Activated naive CD4-positive, alpha-beta T cell treated with anti-CD3 and anti-CD28 coated beads, Interleukin-2, amount 10 ng/mL, durations not matched to agents 7 days and 5 days (primary cell): ENCODE results near the gene VPS13D.
A peak's percentile ranks its signal among the peaks of the same experiment; 100 is the strongest.

Source experiments
- CTCF ChIA-PET: fragments of 350-600 bp; sonication (Branson Sonifier 250); formaldehyde crosslinking; loops from one replicate; lab custom pipeline; 2021; ENCODE audit warnings: antibody characterized with exemption; lab: Charles Lee
- DNase-seq: peaks from one replicate; pipeline ENCODE4 v3.0.0-alpha.2; 2020
- H3K27ac Mint-ChIP-seq: one replicate; pipeline ENCODE4 v1.8.0; 2021; ENCODE audit warnings: mild to moderate bottlenecking, moderate library complexity, mixed read lengths
- H3K27me3 Mint-ChIP-seq: one replicate; pipeline ENCODE4 v1.8.0; 2021; ENCODE audit warnings: mild to moderate bottlenecking, mixed read lengths
- H3K36me3 Mint-ChIP-seq: one replicate; pipeline ENCODE4 v1.8.0; 2021; ENCODE audit warnings: mixed read lengths
- H3K4me1 Mint-ChIP-seq: one replicate; pipeline ENCODE4 v1.8.0; 2021; ENCODE audit warnings: mixed read lengths
- H3K4me3 Mint-ChIP-seq: one replicate; pipeline ENCODE4 v1.8.0; 2021; ENCODE audit warnings: mild to moderate bottlenecking, moderate library complexity, mixed read lengths
- H3K9me3 Mint-ChIP-seq: one replicate; pipeline ENCODE4 v1.8.0; 2021; ENCODE audit warnings: mixed read lengths

VPS13D gene, protein sequence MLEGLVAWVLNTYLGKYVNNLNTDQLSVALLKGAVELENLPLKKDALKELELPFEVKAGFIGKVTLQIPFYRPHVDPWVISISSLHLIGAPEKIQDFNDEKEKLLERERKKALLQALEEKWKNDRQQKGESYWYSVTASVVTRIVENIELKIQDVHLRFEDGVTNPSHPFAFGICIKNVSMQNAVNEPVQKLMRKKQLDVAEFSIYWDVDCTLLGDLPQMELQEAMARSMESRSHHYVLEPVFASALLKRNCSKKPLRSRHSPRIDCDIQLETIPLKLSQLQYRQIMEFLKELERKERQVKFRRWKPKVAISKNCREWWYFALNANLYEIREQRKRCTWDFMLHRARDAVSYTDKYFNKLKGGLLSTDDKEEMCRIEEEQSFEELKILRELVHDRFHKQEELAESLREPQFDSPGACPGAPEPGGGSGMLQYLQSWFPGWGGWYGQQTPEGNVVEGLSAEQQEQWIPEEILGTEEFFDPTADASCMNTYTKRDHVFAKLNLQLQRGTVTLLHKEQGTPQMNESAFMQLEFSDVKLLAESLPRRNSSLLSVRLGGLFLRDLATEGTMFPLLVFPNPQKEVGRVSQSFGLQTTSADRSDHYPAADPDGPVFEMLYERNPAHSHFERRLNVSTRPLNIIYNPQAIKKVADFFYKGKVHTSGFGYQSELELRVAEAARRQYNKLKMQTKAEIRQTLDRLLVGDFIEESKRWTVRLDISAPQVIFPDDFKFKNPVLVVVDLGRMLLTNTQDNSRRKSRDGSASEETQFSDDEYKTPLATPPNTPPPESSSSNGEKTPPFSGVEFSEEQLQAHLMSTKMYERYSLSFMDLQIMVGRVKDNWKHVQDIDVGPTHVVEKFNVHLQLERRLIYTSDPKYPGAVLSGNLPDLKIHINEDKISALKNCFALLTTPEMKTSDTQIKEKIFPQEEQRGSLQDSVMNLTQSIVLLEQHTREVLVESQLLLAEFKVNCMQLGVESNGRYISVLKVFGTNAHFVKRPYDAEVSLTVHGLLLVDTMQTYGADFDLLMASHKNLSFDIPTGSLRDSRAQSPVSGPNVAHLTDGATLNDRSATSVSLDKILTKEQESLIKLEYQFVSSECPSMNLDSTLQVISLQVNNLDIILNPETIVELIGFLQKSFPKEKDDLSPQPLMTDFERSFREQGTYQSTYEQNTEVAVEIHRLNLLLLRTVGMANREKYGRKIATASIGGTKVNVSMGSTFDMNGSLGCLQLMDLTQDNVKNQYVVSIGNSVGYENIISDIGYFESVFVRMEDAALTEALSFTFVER (N-terminal part only)

DNA sequence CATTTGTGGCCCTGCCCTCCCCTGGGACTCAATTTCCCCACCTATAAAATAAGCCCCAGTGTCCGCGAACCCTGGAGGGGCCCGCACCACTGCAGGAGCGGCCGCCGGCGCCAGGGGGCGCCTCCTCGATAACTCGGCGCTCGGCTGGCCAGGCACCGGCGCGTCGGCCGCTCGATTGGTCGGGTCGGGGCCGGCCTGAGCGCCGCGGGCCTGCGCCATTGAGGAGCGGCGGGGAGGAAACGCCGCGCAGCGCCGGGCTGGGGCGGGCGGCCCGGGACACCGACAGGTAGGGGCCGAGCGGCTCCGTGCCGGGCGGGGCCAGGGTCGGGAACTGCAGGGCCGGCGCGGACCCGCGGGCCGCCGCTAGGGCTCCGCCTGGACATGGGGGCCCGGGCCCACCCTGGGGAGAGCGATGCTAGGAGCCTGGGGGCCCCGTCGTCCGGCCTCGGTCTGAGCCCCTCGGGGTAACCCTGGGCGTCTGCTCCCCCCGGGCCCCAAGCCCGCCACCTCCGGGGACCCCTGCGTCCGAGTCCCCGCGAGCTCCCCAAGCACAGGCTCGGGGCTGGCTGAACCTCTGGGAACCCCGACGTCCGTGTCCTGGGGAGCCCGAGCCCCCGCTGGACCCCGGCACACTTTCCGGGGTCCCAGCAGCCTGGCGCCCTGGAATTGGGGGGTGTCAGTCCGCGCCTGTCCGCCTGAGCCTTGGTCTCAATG, at the start of gene VPS13D:
Gene VPS13D (plus strand): TSS at position 196 of the 714 bp plus-strand sequence. CDS start 4,237 bp downstream, outside the sequence.
- H3K4me1 Mint-ChIP-seq = peaks cover 19% of the 10 kb centered on the region
- DNase-seq = peak; percentile 88
- H3K4me3 Mint-ChIP-seq = peak within 1 kb of the TSS; percentile 86
- peaks cover 18% of the 10 kb centered on the region for H3K27me3 Mint-ChIP-seq
- CTCF ChIA-PET = interaction anchor here (2.2 kb wide), 2 partner anchors 20 to 105 kb away, joined by 7 to 9 read pairs; no protein-coding TSS in a partner anchor
- peaks cover 3% of the 10 kb centered on the region for H3K36me3 Mint-ChIP-seq
- H3K9me3 Mint-ChIP-seq = no peaks in the 10 kb centered on the region
- H3K27ac Mint-ChIP-seq = peak within 1 kb of the TSS; percentile 81

DNA sequence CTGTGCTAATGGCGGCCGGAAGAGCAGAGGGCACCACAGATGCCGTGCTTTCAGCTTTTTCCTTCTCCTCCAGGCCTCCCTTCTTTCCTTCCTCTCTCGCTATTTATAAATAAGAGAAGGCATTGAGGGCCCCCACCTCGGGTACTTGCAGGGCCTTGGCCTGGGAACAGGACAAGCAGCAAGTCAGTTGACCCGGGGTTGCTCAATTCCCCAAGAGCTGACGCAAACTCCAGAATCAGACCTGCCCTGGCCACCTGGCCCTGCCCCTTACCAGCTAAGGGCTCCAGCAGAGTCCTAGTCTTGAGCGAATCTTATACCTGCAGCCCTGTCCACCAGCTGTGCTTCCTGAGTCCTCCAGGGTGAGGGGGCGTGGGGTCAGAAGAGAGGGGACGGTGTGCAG, 49.5 kb upstream of the VPS13D start:
- no peaks in the 10 kb centered on the region for H3K9me3 Mint-ChIP-seq
- no peak overlapping the region for H3K27ac Mint-ChIP-seq
- CTCF ChIA-PET = interaction anchor here (13.6 kb wide), 1 partner anchor 57 kb away, joined by 116 read pairs; no protein-coding TSS in a partner anchor
- H3K36me3 Mint-ChIP-seq = peaks cover 53% of the 10 kb centered on the region
- no peaks in the 10 kb centered on the region for H3K27me3 Mint-ChIP-seq
- no peak for DNase-seq
- no peak overlapping the region for H3K4me3 Mint-ChIP-seq
- peaks cover 84% of the 10 kb centered on the region for H3K4me1 Mint-ChIP-seq

DNA sequence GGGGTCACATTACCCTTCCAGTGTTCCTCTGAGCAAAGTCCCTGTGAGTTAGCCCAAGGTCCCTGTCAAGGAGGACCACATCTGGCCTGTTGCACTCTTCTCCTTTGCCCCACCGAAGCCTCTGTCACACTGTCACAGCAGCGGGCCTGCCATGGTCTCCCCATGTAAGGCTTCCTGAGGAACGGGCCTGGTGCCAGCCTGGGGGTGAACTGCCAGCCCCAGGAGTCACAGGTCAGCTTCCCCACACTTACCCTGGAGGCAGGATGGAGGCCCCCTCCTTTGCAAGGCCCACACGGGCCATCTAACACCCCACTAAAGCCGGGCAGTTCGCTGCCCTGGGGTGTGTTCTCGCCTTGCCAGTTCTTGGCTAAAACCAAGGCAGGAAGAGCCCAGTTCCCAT, 48.9 kb upstream of the VPS13D start:
- Mint-ChIP-seq H3K4me3 (no peak overlapping the region), H3K27ac (no peak overlapping the region), H3K4me1 (peaks cover 79% of the 10 kb centered on the region), H3K9me3 (no peaks in the 10 kb centered on the region), H3K27me3 (no peaks in the 10 kb centered on the region), H3K36me3 (peaks cover 50% of the 10 kb centered on the region)
- DNase-seq = no peak
- CTCF ChIA-PET = interaction anchor here (13.6 kb wide), 1 partner anchor 57 kb away, joined by 116 read pairs; no protein-coding TSS in a partner anchor

DNA sequence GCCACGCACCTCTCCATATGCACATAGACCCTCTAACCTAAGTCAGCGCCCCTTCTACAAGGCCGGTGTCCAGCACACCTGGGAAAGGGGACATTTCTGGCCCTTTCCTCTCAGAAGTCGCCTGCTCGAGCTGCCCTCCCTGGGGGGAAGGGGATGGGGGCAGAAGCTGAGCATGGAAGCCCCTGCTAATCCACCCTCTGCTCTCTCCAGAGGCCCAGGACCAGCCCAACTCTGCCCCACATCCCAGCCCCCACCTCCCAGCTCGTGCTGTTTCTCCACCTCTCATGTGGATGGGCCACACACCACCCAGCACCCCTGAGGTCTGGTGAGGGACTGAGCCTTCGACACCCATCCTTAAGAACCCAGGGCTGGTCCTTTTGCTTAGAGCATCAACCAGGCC, 48.3 kb upstream of the VPS13D start:
- no peaks in the 10 kb centered on the region for H3K9me3 Mint-ChIP-seq
- H3K27me3 Mint-ChIP-seq = no peaks in the 10 kb centered on the region
- no peak overlapping the region for H3K4me3 Mint-ChIP-seq
- peaks cover 44% of the 10 kb centered on the region for H3K36me3 Mint-ChIP-seq
- no peak for DNase-seq
- CTCF ChIA-PET = interaction anchor here (13.6 kb wide), 1 partner anchor 58 kb away, joined by 116 read pairs; no protein-coding TSS in a partner anchor
- H3K27ac Mint-ChIP-seq = no peak overlapping the region
- peaks cover 76% of the 10 kb centered on the region for H3K4me1 Mint-ChIP-seq

DNA sequence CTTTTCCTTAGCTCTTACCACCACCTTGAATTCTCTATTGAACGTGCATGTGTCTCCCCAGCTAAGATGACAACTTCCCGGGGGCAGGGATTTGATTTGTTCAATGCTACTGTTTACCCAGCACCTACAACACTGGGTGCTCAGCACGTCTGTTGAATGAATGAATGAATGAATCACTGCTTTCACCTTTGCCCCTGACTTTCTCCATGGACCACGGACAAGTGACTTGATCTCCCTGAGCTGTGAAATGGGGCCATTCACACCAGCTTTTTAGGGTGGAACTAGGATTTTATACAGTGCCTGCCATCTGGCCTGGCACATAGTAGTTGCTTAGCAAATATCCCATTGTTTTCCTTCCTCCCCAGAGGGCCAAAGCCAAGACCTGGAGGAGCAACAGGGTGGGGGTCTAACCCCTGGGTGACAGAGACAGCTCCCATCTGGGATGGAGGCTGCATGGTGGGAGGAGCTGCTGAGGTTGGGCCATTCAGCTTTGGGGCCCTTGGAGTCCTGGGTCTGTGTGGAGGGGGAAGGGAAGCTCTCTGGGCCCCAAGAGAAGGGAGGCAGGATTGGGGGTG, 47.3 kb upstream of the VPS13D start:
- no peaks in the 10 kb centered on the region for H3K9me3 Mint-ChIP-seq
- peaks cover 46% of the 10 kb centered on the region for H3K36me3 Mint-ChIP-seq
- CTCF ChIA-PET = interaction anchor here (1.4 to 13.6 kb wide), 3 partner anchors 25 to 64 kb away, joined by 3 to 116 read pairs (median 4); no protein-coding TSS in a partner anchor
- DNase-seq = no peak
- H3K4me1 Mint-ChIP-seq = peaks cover 70% of the 10 kb centered on the region
- peak overlapping the region; percentile 33 for H3K27ac Mint-ChIP-seq
- H3K4me3 Mint-ChIP-seq = no peak overlapping the region
- no peaks in the 10 kb centered on the region for H3K27me3 Mint-ChIP-seq

DNA sequence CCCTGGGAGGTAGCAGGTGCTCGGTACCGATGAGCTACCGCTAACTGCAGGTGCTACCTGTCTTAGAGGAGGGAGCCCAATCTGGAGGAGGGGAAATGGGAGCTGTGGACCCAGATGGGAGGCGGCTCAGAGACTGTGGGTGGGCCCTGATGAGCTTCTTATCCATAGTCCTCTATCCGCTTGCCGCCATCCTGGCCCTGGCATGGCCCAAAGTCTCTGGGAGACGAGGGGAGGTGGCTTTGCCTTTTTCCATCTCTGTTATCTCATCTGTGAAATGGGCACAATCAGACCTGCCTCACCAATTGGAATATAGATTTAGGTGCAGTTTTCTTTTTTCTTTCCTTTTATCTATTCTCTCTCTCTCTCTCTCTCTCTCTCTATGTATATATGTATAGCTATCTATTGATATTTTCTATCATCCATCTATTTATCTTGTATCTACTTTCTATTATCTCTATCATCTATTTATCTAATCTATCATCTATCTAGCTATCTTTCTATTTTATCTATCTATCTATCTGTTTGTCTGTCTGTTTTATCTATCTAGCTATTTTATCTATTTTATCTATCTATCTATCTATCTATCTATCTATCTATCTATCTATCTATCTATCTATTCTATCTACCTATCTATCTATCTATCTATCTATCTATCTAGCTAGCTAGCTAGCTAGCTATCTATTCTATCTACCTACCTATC, 46.6 kb upstream of the VPS13D start:
- peaks cover 49% of the 10 kb centered on the region for H3K36me3 Mint-ChIP-seq
- CTCF ChIA-PET = interaction anchor here (0.7 to 13.6 kb wide), 4 partner anchors 24 to 106 kb away, joined by 3 to 116 read pairs (median 4); no protein-coding TSS in a partner anchor
- H3K9me3 Mint-ChIP-seq = no peaks in the 10 kb centered on the region
- H3K27me3 Mint-ChIP-seq = no peaks in the 10 kb centered on the region
- no peak for DNase-seq
- peaks cover 69% of the 10 kb centered on the region for H3K4me1 Mint-ChIP-seq
- H3K27ac Mint-ChIP-seq = no peak overlapping the region
- H3K4me3 Mint-ChIP-seq = no peak overlapping the region

DNA sequence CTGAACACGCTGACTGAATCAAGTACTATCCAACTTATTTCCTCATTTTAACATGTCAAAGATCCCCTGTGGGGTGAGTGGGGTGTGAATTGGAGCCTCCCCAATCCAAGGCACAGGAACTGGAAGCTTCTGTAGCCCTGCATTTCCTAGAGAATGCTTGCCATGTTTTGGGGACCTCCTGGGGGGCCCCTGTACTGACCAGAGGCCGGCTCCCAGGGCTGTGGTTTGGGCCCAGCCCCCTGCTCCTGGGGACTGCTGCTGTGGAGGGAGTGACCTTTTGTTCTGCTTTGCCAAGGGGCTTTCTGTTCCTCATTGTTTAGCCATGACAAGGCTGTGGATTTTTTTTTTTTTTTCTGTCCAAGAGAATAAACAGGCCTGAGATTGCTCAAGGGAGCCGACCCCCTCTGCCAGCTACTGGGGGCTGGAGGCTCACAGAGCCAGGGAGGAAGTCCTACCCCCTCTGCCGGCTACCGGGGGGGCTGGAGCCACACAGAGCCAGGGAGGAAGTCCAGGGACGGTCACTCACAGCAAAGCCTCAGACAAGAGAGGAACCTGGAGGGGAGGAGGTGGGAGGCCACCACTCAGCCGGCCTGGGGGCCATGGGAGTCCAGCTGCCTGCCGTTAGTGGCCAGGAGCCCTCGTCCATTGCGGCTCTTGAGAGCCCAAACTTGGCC, 45.7 kb upstream of the VPS13D start:
- H3K27me3 Mint-ChIP-seq = no peaks in the 10 kb centered on the region
- no peak overlapping the region for H3K4me3 Mint-ChIP-seq
- DNase-seq = no peak
- CTCF ChIA-PET = interaction anchor here (13.6 kb wide), 1 partner anchor 61 kb away, joined by 116 read pairs; no protein-coding TSS in a partner anchor
- H3K4me1 Mint-ChIP-seq = peaks cover 65% of the 10 kb centered on the region
- H3K36me3 Mint-ChIP-seq = peaks cover 44% of the 10 kb centered on the region
- no peak overlapping the region for H3K27ac Mint-ChIP-seq
- H3K9me3 Mint-ChIP-seq = no peaks in the 10 kb centered on the region

DNA sequence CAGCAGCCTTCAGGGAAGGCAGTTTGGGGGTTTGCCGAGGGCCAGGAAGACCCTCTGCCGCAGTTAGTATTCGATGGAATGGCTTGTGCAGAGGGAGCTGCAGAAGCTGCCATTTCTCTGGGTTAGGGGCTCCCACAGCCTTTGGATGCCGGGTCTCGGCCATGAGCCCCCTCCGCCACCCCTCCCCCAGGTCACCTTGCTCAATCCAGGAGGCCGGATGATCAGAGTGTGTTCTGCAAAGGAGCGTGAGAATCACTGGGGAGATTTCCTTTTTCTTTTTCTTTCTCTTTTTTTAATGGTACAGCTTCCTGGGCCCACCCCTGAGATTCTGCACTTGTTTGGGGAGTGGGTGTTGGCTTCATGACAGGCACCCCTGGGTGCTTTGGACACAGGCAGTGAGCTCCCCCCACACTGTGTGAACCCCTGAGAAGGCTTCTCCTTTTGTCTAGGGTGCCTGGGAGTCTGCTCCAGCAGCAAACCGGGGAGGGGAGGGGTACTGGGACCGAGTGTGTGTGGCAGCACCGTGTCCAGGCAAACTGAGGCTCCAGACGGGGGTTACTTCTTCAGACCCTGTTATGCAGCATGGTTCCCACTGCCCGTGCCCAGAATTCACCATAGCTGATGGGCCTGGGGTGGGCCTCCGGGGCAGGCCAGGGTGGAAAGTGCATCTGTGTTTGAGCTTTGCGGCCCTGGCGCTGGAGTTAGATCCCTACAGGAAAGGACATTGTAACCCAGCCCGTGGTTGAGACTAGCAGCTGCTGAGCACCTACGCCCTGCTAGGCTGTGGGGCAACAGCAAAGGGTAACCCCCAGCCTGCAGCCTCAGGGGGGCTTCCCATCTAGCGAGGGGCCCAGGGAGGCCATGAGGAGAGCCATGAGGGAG, 44.6 kb upstream of the VPS13D start:
- Mint-ChIP-seq H3K9me3 (no peaks in the 10 kb centered on the region), H3K4me1 (peaks cover 61% of the 10 kb centered on the region), H3K27me3 (no peaks in the 10 kb centered on the region), H3K27ac (no peak overlapping the region), H3K36me3 (peaks cover 44% of the 10 kb centered on the region), H3K4me3 (no peak overlapping the region)
- CTCF ChIA-PET = interaction anchor here (13.6 kb wide), 1 partner anchor 62 kb away, joined by 116 read pairs; no protein-coding TSS in a partner anchor
- no peak for DNase-seq

DNA sequence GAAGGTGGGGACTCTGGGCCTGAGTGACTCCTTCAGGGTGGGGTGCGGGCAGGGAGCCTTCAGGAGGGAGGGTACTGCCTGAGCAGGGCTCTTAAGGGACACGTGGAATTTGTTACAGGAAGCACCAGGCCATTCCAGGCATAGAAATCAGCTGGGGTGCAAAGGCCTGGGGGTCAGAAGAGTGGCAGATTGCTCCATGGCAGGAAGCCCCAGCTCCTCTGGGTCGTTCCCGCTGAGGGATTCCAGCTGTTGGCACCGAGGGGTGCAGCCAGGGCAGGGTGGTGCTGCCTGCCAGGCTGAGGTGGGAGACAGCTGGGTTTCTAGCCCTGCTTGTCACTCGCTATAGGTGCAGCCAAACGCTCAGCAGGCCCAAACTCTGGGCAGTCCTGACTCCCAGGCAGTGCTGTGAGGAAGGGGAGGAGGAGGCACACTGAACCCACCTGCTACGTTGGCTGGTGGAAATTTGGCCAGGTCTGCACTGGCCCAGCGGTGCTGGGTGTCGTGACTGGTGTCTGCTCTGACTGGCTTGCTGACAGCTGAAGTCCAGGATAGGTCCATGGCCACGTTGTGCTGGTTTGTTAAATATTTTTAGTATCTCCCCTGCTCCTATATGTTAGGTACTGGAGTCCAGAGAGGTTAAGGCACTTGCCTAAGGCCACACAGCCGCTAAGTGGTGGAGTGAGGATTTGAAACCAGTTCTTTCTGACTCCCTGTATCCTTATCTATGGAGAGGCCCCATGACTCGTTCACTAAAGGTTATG, 43.7 kb upstream of the VPS13D start:
- peaks cover 56% of the 10 kb centered on the region for H3K4me1 Mint-ChIP-seq
- H3K4me3 Mint-ChIP-seq = no peak overlapping the region
- CTCF ChIA-PET = interaction anchor here (1.4 to 13.6 kb wide), 2 partner anchors 8 to 63 kb away, joined by 4 to 116 read pairs; no protein-coding TSS in a partner anchor
- H3K27ac Mint-ChIP-seq = peak overlapping the region; percentile 69
- no peak for DNase-seq
- H3K27me3 Mint-ChIP-seq = no peaks in the 10 kb centered on the region
- peaks cover 46% of the 10 kb centered on the region for H3K36me3 Mint-ChIP-seq
- H3K9me3 Mint-ChIP-seq = no peaks in the 10 kb centered on the region

DNA sequence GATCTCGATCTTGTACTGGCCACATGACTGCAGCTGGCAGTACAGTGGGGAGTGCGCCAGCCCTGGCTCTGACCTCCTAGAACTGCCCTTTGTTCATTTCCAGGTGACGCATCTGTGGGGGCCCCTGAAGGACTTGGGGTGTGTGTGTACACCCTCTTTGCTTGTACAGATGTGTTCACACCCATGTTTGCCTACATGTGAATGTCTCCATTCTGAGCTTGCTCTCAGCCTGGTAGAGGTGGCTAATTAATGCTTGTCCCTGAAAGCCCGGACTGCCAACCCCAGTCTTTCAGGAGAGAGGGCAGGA, 43.2 kb upstream of the VPS13D start:
- CTCF ChIA-PET = interaction anchor here (1.4 kb wide), 1 partner anchor 9 kb away, joined by 4 read pairs; no protein-coding TSS in a partner anchor
- Mint-ChIP-seq H3K27me3 (no peaks in the 10 kb centered on the region), H3K9me3 (no peaks in the 10 kb centered on the region), H3K4me1 (peaks cover 52% of the 10 kb centered on the region), H3K27ac (peak overlapping the region; percentile 69), H3K4me3 (no peak overlapping the region), H3K36me3 (peaks cover 48% of the 10 kb centered on the region)
- DNase-seq = no peak
